HTERT RPE-1 (cell line): ENCODE results near the gene NCOA6.
"Not testable (repeated sequence)": the region's sequence is repeated elsewhere in the genome, so short reads cannot be mapped to it uniquely, and the experiment has no call there.

Experiments
- in situ Hi-C: fragments of 300-500 bp; cut with MboI; formaldehyde crosslinking; loops from 4 replicates; pipeline ENCODE4 v1.14.3; 2020; ENCODE audit warnings: low sequenced_read_pairs

Gene NCOA6

GRCh38 chr20:34724172-34724571, 101.3 kb downstream of the NCOA6 start:
- in situ Hi-C loops: no loop called here

DNA sequence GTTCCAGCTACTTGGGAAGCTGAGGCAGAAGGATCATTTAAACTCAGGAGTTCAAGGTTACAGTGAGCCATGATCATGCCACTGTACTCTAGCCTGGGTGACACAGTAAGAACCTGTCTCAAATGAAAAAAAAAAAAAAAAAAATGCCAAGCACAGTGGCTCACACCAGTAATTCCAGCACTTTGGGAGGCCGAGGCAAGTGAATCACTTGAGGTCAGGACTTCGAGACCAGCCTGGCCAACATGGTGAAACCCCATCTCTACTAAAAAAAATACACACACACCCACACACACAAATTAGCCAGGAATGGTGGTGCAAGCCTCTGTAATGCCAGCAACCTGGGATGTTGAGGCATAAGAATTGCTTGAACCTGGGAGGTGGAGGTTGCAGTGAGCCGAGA, 102.9 kb downstream of the NCOA6 start:
- in situ Hi-C loops: not testable (repeated sequence)

DNA sequence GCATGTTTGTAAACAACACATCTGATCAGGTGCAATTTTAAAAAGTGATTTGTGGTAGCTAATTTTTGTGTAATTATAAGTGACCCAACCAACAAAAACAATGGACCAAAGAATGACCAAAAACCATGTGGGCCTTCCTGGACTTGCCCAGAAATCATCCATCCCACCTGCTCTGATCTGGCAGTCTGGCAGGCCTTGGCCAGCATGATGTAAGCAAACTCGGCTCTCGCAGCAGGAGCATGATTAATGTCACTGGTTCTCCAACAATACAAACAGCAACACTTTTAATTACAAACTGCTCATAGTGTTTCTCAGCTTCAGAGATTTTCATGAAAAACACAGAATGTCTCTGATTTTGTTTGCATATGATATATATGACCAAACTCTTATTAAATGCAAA, 105.2 kb downstream of the NCOA6 start:
- in situ Hi-C loops: no loop called here

DNA sequence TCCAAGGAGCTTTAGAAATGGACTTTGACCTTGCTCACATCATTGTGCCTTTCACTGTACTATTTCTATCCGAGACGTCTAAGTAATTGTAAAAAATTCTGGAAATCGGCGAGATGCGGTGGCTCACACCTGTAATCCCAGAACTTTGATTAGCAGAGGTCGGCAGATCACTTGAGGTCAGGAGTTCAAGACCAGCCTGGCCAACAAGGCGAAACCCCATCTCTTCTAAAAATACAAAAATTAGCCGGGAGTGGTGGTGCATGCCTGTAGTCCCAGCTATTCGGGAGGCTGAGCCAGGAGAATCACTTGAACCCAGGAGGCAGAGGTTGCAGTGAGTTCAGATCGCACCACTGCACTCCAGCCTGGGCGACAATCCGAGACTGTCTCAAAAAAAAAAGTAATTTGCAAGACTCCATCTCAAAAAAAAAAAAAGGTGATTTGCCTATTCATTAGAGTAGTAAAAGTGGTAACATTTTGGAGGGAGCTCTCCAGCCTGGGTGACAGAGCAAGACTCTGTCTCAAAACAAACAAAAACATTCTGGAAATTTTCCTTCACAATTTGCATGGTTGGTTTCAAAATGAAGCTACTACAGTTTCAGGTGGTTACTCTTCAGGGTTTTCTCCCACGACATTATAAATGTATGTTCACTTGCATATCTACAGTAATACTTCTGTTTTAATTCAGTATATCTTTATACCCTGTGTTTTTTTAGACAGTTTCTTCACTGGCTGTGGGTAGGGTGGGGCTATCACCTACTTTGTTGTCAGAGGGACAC, 106.0 kb downstream of the NCOA6 start:
- in situ Hi-C loops: not testable (repeated sequence)

DNA sequence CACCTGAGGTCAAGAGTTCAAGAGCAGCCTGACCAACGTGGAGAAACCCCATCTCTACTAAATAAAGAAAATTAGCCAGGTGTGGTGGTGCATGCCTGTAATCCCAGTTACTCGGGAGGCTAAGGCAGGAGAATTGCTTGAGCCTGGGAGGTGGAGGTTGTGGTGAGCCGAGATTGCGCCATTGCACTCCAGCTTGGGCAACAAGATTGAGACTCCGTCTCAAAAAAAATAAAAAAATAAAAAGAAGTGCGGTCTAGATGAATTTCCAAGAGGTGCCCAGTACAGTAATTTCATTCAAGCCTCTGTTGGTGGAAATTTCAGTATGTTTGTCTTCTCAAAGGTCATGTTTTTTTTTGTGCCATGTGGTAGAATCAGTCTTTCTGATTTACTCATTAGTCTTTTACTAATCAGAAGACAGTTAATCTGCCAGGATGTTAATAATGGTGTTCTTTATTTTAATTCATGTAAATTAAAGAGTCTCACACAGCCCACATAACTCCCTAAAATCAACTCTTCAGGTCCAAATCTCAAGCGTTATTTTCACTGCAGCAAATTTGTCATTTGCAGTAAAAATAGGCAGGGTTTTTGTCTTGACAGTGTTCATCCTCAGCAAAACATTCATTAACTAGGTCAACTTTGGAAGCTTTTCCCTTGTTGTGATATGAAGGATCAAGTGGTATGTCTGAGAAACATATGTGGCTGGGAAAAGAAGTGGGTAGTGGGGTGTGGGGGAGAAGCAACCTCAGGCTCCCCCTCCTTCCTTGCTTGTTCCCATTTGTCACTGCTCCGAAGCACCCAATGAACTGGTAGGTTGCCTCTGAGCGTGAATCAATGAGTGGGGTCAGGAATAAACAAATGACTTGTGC, 108.0 kb downstream of the NCOA6 start:
- in situ Hi-C loops: no loop called here

DNA sequence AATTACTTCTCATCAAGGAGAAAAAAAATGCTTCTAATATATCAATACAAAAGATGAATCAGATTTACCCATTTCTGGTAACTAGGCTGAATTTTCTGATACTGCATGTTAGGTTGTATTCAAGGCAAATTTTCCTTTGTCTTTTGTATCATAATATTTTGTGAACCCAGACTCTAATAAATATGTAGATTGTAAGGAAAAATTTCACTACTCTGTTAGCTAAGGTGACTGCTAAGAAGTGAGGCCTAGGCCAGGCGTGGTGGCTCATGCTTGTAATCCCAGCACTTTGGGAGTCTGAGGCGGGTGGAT, 108.6 kb downstream of the NCOA6 start:
- in situ Hi-C loops: no loop called here

DNA sequence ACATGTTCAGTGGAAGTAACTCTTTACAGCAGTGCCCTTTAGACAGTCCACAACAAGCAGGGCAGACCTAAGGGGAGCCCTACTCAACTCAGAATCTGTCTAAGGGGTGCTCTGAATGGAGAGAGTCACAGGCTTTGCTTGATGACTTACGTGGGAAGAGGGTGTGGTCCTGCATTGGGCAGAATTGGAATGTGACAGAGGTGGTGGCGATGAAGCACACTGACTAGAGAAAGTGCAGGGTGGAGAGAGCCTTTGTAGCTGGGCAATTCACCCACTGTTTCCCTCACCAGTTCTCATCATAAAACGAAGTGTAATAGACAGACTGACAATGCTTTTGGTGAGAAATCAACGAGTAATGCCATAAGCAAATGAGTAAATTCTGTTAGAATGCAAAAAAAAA, 110.1 kb downstream of the NCOA6 start:
- in situ Hi-C loops: no loop called here

DNA sequence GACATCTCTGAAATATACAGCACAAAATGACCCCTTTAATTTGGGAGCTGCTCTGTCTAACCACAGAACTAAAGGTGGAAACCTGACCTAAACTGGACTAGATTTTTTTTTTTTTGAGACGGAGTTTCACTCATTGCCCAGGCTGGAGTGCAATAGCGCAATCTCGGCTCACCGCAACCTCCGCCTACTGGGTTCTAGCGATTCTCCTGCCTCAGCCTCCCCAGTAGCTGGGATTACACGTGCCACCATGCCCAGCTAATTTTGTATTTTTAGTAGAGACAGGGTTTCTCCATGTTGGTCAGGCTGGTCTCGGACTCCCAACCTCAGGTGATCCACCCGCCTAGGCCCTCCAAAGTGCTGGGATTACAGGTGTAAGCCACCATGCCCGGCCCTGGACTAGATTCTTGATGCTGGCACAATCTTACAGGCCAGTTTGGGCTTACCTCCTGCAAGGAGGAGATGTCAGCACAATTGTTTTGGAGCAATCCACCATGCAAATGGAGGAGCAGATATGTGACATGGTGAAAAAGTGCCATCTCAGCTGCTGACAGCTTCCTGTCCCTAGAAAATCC, 111.4 kb downstream of the NCOA6 start:
- in situ Hi-C loops: not testable (repeated sequence)

- in situ Hi-C loops: no loop called here
Measured at GRCh38 chr20:34713194-34713943, 112.1 kb downstream of the NCOA6 start.

- in situ Hi-C loops: no loop called here
Measured at GRCh38 chr20:34712525-34713192, 112.8 kb downstream of the NCOA6 start.

- in situ Hi-C loops: no loop called here
Measured at GRCh38 chr20:34711813-34712430, 113.5 kb downstream of the NCOA6 start.

GRCh38 chr20:34710861-34711574, 114.4 kb downstream of the NCOA6 start:
- in situ Hi-C loops: no loop called here

DNA sequence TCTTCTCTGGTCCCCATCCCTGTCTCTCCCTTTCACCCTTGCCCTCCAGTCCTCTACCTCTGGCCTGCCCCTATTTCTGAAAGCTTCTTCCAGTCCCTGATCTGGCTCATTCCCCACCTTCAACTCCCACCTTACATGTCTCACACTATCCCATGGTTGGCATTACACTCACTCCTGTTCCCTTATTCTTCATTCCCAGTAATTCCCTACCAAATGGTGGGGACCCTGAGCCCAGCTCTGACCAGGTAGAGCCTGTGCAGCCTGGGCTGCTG, 114.9 kb downstream of the NCOA6 start:
- in situ Hi-C loops: no loop called here

- in situ Hi-C loops: no loop called here
Measured at GRCh38 chr20:34709831-34710567, 115.5 kb downstream of the NCOA6 start.

GRCh38 chr20:34709044-34709830, 116.2 kb downstream of the NCOA6 start:
- in situ Hi-C loops: no loop called here

DNA sequence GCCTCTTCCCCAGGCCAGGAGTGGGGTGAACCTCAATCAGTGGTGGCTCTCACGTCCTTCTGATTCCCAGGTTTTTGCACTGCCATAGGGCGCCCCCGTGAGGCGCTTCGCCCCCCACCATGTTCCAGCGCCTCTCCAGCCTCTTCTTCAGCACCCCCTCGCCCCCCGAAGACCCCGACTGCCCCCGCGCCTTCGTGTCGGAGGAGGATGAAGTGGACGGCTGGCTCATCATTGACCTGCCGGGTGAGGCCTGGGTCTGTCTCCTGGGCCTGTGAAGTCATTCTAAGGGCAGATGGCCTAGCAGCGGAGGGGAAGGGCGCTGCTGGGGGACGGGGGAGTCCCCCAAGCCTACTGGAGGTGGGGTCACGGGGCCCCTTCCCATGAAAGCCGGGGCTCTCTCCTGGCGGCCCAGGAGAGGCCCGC, 116.8 kb downstream of the NCOA6 start:
- in situ Hi-C loops: no loop called here

- in situ Hi-C loops: no loop called here
Measured at GRCh38 chr20:34706912-34707784, 118.3 kb downstream of the NCOA6 start.
